HUES48 (cell line): Measurements from ENCODE around the gene IP6K3.

ENCODE experiments used
- H3K27ac ChIP-seq: one replicate; pipeline ENCODE4 v1.7.0; 2013; ENCODE audit warnings: low read depth, low read length, inconsistent platforms
- H3K27me3 ChIP-seq: 2 replicates; pipeline ENCODE4 v1.6.1; 2013; ENCODE audit warnings: mild to moderate bottlenecking, low read length; ENCODE audit not compliant: control insufficient read depth, insufficient read depth
- H3K36me3 ChIP-seq: 2 replicates; pipeline ENCODE4 v1.6.1; 2013; ENCODE audit warnings: low read length; ENCODE audit not compliant: control insufficient read depth, insufficient read depth
- H3K4me1 ChIP-seq: 2 replicates; pipeline ENCODE4 v1.6.1; 2013; ENCODE audit warnings: mild to moderate bottlenecking, low read length; ENCODE audit not compliant: control insufficient read depth, insufficient read depth
- H3K4me3 ChIP-seq: 2 replicates; pipeline ENCODE4 v1.5.1; 2013; ENCODE audit warnings: mild to moderate bottlenecking, low read depth, low read length
- H3K9ac ChIP-seq: 2 replicates; pipeline ENCODE4 v1.6.1; 2013; ENCODE audit warnings: mild to moderate bottlenecking, low read depth, low read length, moderate library complexity
- H3K9me3 ChIP-seq: 2 replicates; pipeline ENCODE4 v1.6.1; 2013; ENCODE audit warnings: low read length; ENCODE audit not compliant: control insufficient read depth, insufficient read depth

IP6K3 gene

GRCh38 chr6:33738879-33739278 is 7.8 kb downstream of the IP6K3 start:
- Histone ChIP-seq H3K9ac (no peak overlapping the region), H3K36me3 (no peaks in the 10 kb centered on the region), H3K9me3 (no peaks in the 10 kb centered on the region), H3K27ac (no peak overlapping the region), H3K4me1 (no peaks in the 10 kb centered on the region; the same call in 1 of the 2 replicates), H3K4me3 (no peak overlapping the region), H3K27me3 (no peaks in the 10 kb centered on the region)

DNA sequence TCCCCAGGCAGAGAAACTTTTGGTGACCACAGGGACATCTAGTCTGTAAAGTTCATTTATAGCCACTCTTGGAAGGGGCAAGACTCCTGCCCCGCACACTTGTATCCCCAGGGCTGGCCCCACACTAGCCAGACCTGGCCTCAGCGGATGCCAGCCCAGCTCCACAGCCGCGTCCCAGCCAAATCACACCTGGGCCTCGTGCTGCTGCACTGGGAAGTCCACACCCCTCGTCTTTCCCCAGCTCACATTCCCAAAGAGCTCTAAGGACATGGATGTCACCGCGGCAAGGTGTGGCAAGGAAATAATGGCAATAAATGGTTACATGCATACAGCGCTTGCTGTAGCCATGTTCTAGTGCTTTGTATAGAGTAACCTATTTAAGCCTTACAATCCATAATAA is 8.6 kb downstream of the IP6K3 start:
- Histone ChIP-seq H3K36me3 (no peaks in the 10 kb centered on the region), H3K27me3 (no peaks in the 10 kb centered on the region), H3K4me3 (no peak overlapping the region), H3K9ac (no peak overlapping the region), H3K9me3 (no peaks in the 10 kb centered on the region), H3K27ac (no peak overlapping the region), H3K4me1 (no peaks in the 10 kb centered on the region; the same call in 1 of the 2 replicates)

- Histone ChIP-seq H3K36me3 (no peaks in the 10 kb centered on the region), H3K4me1 (no peaks in the 10 kb centered on the region), H3K27ac (no peak overlapping the region), H3K27me3 (no peaks in the 10 kb centered on the region), H3K9ac (no peak overlapping the region), H3K4me3 (no peak overlapping the region), H3K9me3 (no peaks in the 10 kb centered on the region)
These were observed 9.3 kb downstream of the IP6K3 start for GRCh38 chr6:33737267-33738026.

DNA sequence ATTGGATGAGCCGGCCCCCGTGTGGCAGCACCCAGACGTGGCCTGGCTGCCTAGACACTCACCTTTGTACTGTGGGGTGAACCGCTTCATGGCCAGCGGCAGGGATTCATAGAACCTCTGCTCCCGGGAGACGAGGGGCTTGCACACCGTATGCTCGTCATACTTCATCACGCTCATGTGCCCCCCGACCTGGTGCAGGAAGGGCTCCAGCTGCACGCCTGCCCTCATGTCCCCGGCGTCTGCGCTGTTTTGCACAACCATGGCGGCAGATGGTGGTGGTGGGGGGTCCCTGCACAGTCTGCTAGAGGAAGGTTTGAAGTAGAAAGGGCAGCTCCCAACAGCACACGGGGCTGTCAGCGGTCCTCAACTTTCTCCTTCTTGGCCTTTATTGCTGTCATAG is 11.5 kb downstream of the IP6K3 start:
- Histone ChIP-seq H3K4me3 (no peak overlapping the region), H3K27me3 (no peaks in the 10 kb centered on the region), H3K9ac (no peak overlapping the region), H3K27ac (no peak overlapping the region), H3K4me1 (no peaks in the 10 kb centered on the region), H3K36me3 (no peaks in the 10 kb centered on the region), H3K9me3 (no peaks in the 10 kb centered on the region)

- no peaks in the 10 kb centered on the region for H3K27me3 ChIP-seq
- no peak overlapping the region for H3K9ac ChIP-seq
These were observed 13.0 kb downstream of the IP6K3 start for GRCh38 chr6:33733709-33734007.

DNA sequence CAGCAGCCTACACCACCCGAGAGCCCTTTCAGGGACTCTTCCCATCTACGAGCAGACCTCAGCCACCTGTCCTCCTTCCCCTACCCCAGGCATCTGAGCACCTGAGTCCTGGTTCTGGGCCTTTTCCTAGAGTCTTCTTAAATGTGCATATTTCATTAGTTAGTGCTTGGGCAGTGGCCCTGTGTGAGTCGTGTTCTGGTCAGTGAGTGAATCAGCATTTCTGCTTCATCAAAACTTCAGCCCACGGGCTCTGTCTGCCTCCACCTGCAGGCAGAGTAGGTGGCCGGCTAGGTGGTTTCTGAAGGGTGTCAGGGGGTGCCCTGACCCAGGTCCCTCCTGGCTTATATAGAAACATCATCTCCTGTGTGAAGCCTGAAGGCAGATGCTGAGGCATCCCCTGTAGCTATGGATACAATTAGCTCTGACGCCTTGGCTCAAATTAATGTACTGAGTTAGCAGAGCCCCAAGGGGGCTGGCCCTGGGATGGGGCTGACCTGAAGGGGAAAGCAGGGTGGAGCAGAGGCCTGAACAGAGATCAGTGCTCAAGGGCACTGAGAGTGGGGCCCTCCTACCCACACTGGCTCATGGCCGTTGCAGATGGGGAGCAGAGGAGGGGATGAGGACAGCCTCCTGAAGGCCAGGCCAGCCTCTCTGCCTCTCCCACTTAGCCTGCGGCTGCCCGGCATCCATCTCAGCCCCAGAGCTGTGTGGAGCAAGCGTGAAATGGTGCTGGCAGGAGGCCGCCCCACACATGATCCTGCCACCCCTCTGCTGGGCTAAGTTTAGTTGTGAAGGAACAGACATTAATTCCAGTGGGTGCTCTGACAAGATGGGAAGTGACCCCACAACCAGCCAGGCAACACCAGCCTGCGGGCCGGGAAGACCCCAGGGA is 13.6 kb downstream of the IP6K3 start:
- Histone ChIP-seq H3K27ac (no peak overlapping the region), H3K9ac (no peak overlapping the region), H3K4me3 (no peak overlapping the region), H3K9me3 (no peaks in the 10 kb centered on the region), H3K4me1 (no peaks in the 10 kb centered on the region), H3K36me3 (no peaks in the 10 kb centered on the region), H3K27me3 (no peaks in the 10 kb centered on the region)

More at GRCh38 chr6:33733709-33734007, 13.0 kb downstream of the IP6K3 start:
- no peaks in the 10 kb centered on the region for H3K36me3 ChIP-seq
- no peaks in the 10 kb centered on the region for H3K9me3 ChIP-seq
- H3K4me3 ChIP-seq, result no peak overlapping the region
- no peak overlapping the region for H3K27ac ChIP-seq
- H3K4me1 ChIP-seq, result no peaks in the 10 kb centered on the region

- Histone ChIP-seq H3K27ac (no peak overlapping the region), H3K27me3 (no peaks in the 10 kb centered on the region)
These were observed 14.3 kb downstream of the IP6K3 start for GRCh38 chr6:33732385-33732784.

GRCh38 chr6:33731751-33732282 is 14.9 kb downstream of the IP6K3 start:
- Histone ChIP-seq H3K27me3 (no peaks in the 10 kb centered on the region), H3K36me3 (no peaks in the 10 kb centered on the region), H3K4me3 (no peak overlapping the region), H3K27ac (no peak overlapping the region), H3K4me1 (no peaks in the 10 kb centered on the region), H3K9me3 (no peaks in the 10 kb centered on the region), H3K9ac (no peak overlapping the region)

More at GRCh38 chr6:33732385-33732784, 14.3 kb downstream of the IP6K3 start:
- Histone ChIP-seq H3K9ac (no peak overlapping the region), H3K4me1 (no peaks in the 10 kb centered on the region), H3K9me3 (no peaks in the 10 kb centered on the region), H3K36me3 (no peaks in the 10 kb centered on the region), H3K4me3 (no peak overlapping the region)

DNA sequence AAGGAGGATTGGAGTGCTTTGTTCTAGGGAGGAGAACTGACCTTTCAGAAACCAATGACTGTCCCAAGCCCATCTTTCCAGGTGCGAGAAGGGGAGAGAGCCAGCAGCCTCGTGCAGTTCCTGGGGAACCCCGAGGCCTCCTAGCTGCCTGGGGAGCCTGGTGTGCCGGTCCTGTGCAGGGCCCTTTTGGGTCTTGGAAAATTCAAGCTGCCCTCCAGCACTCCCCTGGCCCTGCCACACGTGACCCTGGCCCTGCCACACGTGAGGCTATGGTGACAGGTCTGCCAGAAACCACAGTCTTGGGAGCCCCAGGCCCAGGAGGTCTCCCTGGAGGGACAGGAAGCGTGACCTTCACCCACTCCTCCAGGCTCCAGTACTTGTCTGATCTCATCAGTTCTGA is 15.7 kb downstream of the IP6K3 start:
- H3K4me3 ChIP-seq, result no peak overlapping the region
- H3K9ac ChIP-seq, result no peak overlapping the region
- no peaks in the 10 kb centered on the region for H3K9me3 ChIP-seq
- no peaks in the 10 kb centered on the region for H3K27me3 ChIP-seq
- no peaks in the 10 kb centered on the region for H3K4me1 ChIP-seq
- H3K36me3 ChIP-seq, result no peaks in the 10 kb centered on the region
- H3K27ac ChIP-seq, result no peak overlapping the region

DNA sequence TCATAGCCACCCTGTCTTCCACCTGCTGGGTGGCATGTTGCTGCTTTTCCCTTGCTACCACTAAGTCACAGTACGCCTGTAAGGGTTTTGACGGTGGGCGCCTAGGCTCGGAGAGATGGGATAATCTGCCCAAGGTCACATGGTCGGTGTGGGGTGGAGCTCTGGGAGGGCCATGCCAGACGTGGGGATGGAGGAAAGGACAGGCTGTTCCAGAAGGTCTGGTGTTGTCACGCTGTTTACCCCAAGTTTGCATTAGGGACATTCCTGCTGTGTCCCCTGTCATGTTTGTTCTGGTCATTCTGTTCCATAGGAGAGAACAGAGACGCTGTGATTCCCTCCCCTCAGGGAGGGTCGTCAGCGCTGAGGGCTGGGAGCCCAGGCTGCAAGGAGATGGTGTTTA is 16.1 kb downstream of the IP6K3 start:
- Histone ChIP-seq H3K27me3 (no peaks in the 10 kb centered on the region), H3K36me3 (no peaks in the 10 kb centered on the region), H3K9ac (no peak overlapping the region), H3K4me3 (no peak overlapping the region), H3K27ac (no peak overlapping the region), H3K9me3 (no peaks in the 10 kb centered on the region), H3K4me1 (peaks cover 1% of the 10 kb centered on the region; the same call in 1 of the 2 replicates)

DNA sequence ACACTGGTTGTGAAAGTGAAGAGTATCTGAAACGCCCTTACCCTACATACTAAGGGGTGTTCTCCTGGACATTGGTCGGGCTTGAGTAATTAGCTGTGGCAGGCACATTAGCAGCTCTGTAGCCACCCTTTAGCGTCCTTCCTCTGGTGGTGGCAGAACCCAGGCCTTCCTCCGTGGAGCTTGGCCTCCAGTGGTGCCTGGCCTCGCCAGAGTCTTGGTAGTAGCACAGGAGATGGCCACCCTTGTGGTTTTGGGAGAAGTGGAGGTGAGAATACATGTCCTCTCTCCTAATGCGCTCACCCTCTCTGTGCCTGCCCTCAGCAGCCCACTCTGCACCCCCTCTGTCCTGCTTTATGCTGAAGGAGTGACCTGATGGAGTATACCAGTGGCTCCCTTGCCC is 17.6 kb downstream of the IP6K3 start:
- Histone ChIP-seq H3K4me3 (no peak overlapping the region), H3K9ac (no peak overlapping the region)

More for the DNA sequence above, 17.6 kb downstream of the IP6K3 start:
- Histone ChIP-seq H3K36me3 (no peaks in the 10 kb centered on the region), H3K4me1 (peaks cover 9% of the 10 kb centered on the region), H3K27me3 (no peaks in the 10 kb centered on the region), H3K27ac (no peak overlapping the region), H3K9me3 (no peaks in the 10 kb centered on the region)
